ENCODE results near the gene SETD9. TPM values are rescaled to one million over a fixed set of nuclear protein-coding genes. Genes with fewer than 3 reads are reported as not detected.

Gene SETD9, protein sequence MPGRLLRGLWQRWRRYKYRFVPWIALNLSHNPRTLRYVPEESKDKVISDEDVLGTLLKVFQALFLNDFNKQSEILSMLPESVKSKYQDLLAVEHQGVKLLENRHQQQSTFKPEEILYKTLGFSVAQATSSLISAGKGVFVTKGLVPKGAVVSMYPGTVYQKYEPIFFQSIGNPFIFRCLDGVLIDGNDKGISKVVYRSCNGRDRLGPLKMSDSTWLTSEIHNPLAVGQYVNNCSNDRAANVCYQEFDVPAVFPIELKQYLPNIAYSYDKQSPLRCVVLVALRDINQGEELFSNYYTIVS
- total RNA-seq: 8.8 and 13.7 TPM in 2 replicates

DNA sequence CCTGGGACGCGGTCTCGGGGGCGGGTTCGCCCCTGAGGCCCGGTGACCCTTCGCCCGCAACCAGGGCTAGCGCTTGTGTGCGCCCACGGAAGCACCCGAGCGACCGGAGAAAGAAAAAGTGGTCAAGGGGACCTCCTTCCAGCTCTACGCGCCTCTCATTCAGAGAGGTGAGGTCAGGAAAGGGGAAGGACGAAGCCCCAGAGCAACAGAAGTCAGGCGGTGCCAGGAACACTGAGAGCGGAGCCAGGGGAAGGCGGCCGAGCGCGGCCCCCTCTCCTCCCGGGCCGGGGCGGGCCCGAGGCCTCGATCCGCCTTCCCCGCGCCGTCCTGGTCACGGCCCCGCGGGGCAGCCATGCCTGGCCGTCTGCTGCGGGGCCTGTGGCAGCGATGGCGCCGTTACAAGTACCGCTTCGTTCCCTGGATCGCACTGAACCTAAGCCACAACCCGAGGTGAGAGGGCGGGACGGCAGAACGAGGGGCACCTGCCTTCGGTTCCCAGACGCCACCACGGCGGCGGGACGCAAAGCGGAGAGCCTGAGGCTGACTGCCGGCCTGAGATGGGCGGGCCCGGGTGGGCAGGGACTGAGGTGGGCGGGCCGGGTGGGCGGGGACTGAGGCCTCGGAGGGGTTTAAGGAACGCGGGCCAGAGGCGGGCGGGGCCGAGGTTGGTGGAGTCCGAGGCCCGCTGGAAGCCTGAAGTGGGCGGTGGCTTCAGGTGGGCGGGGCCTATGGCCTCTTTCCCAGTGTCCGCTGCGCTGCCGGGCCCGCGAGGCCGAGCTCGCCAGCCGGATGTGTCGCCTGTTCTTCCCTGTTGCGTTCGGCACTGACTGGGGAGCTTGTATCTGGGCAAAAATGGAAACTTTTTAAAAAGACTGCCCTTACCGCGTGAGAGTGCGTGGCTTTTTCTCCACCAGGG lies at the start of gene SETD9:
TSS of gene SETD9 (plus strand) at position 303 of the 916 bp plus-strand sequence. CDS start at position 353, 50 bp downstream.

GRCh38 chr5:56951946-56952691 lies 42.7 kb downstream of the SETD9 start, which contains the start of gene MIER3:
Gene MIER3 (minus strand): TSS chr5:56952123. CDS start chr5:56952102, 21 bp downstream.

Other genes starting within 250 kb of the SETD9 start
- 14.4 and 28.5 TPM in 2 replicates for gene MAP3K1, start 94.0 kb upstream of the SETD9 start, total RNA-seq
- gene MIER3, start 42.5 kb downstream of the SETD9 start, total RNA-seq: 15.0 and 21.6 TPM in 2 replicates

All from nasal cavity respiratory epithelium epithelial cell of viscerocranial mucosa (primary cell).